GM12878 (cell line): Measurements from ENCODE around the gene CAPN2. TPM values are rescaled to one million over a fixed set of nuclear protein-coding genes. Genes with fewer than 3 reads are reported as not detected.

Experiments used
- ATAC-seq: fragments of 200-7000 bp; cut with Tn5 transposase; 3 replicates; pipeline ENCODE4 v1.9.1; 2020; ENCODE audit warnings: mild to moderate bottlenecking, moderate library complexity
- BruUV-seq: library from RNA; stranded (reverse); fragments of 400-500 nt; replicated peaks from 2 replicates; lab custom pipeline; 2021; lab: Mats Ljungman, UMichigan
- CTCF ChIA-PET: fragments of 300-600 bp; sonication (Branson Sonifier 250); formaldehyde crosslinking; extraction: SDS; loops from one replicate; lab custom pipeline; 2021; ENCODE audit warnings: inconsistent platforms; lab: Yijun Ruan, JAX
- POLR2A ChIA-PET: fragments of 350-600 bp; formaldehyde crosslinking; extraction: SDS; loops from one replicate; lab custom pipeline; 2021; ENCODE audit warnings: inconsistent platforms; lab: Charles Lee
- RAD21 ChIA-PET: fragments of 300-600 bp; sonication (Branson Sonifier 250); formaldehyde crosslinking; loops from one replicate; lab custom pipeline; 2023; ENCODE audit warnings: antibody characterized with exemption; ENCODE audit not compliant: unreplicated experiment; lab: Charles Lee
- SMC1A ChIA-PET: fragments of 300-600 bp; sonication (Branson Sonifier 250); formaldehyde crosslinking; loops from one replicate; lab custom pipeline; 2023; ENCODE audit not compliant: unreplicated experiment, uncharacterized antibody; lab: Charles Lee
- DNase-seq: peaks from one replicate; pipeline ENCODE4 v3.0.0-alpha.2; 2011; ENCODE audit warnings: low read depth, low spot score
- FAIRE-seq: peaks from 3 replicates; lab custom pipeline; 2011; peaks lifted over from hg19 to GRCh38; lab: Jason Lieb, UNC
- H2AFZ ChIP-seq: 2 replicates; pipeline ENCODE4 v1.6.0; 2011; ENCODE audit warnings: low read depth, low read length, control low read depth; ENCODE audit not compliant: control insufficient read depth
- H3K27ac ChIP-seq: 2 replicates; pipeline ENCODE4 v1.5.1; 2011; ENCODE audit warnings: control low read depth; ENCODE audit not compliant: control insufficient read depth, insufficient read depth
- H3K27me3 ChIP-seq, 2 experiments: replicated peaks in 1 of 2; 2 replicates each; pipeline versions ENCODE4 v1.6.0 to v1.6.1; 2011; ENCODE audit warnings: low read length in 1 of 2; ENCODE audit not compliant: control insufficient read depth in 2 of 2, insufficient read depth in 2 of 2
- H3K36me3 ChIP-seq, 2 experiments: 2 replicates each; pipeline ENCODE4 v1.5.1; 2011; ENCODE audit warnings: low read length in 1 of 2; ENCODE audit not compliant: control insufficient read depth in 2 of 2, insufficient read depth in 2 of 2
- H3K4me1 ChIP-seq: 2 replicates; pipeline ENCODE4 v1.6.1; 2011; ENCODE audit warnings: mild to moderate bottlenecking, low read length, moderate library complexity, mixed read lengths; ENCODE audit not compliant: control insufficient read depth, insufficient read depth
- H3K4me2 ChIP-seq: 2 replicates; pipeline ENCODE4 v1.6.0; 2011; ENCODE audit warnings: control low read depth; ENCODE audit not compliant: control insufficient read depth, insufficient read depth
- H3K4me3 ChIP-seq: fragments of 200-600 bp; sonication (generic); 2 replicates; pipeline ENCODE4 v1.5.1; 2016
- H3K79me2 ChIP-seq: 2 replicates; pipeline ENCODE4 v1.6.0; 2011; ENCODE audit warnings: low read length; ENCODE audit not compliant: control insufficient read depth, insufficient read depth
- H3K9ac ChIP-seq: 2 replicates; pipeline ENCODE4 v1.8.0; 2011; ENCODE audit warnings: low read length, control low read depth, mixed read lengths; ENCODE audit not compliant: control insufficient read depth, insufficient read depth
- H3K9me3 ChIP-seq: replicated peaks from 3 replicates; pipeline ENCODE4 v1.5.1; 2011; ENCODE audit warnings: mild to moderate bottlenecking, low read length; ENCODE audit not compliant: control insufficient read depth, insufficient read depth
- H4K20me1 ChIP-seq: 2 replicates; pipeline ENCODE4 v1.6.0; 2011; ENCODE audit not compliant: control insufficient read depth, insufficient read depth
- E2F8 ChIP-seq: fragments of 450-650 bp; IDR thresholded peaks from 2 replicates; pipeline ENCODE4 v1.6.1; 2018; ENCODE audit warnings: mild to moderate bottlenecking, low read depth, moderate library complexity; ENCODE audit not compliant: partially characterized antibody
- EGR1 ChIP-seq, 2 experiments: IDR thresholded peaks; 1 replicate in 1 of 2; 2 replicates in 1 of 2; pipeline ENCODE4 v1.6.1; 2011 to 2012; ENCODE audit warnings: low read depth in 2 of 2, low read length in 2 of 2, borderline replicate concordance in 1 of 2, mild to moderate bottlenecking in 1 of 2, moderate library complexity in 1 of 2
- FOS ChIP-seq: IDR thresholded peaks from 3 replicates; pipeline ENCODE4 v1.6.1; 2011; ENCODE audit warnings: borderline replicate concordance; ENCODE audit not compliant: insufficient read length; ENCODE audit errors: extremely low read depth
- FOXK2 ChIP-seq: fragments of 450-650 bp; IDR thresholded peaks from 2 replicates; pipeline ENCODE4 v1.6.1; 2017; ENCODE audit warnings: mild to moderate bottlenecking, moderate library complexity
- MEF2B ChIP-seq: fragments of 450-650 bp; IDR thresholded peaks from 2 replicates; pipeline ENCODE4 v1.6.1; 2018; ENCODE audit warnings: mild to moderate bottlenecking, moderate library complexity; ENCODE audit not compliant: partially characterized antibody, poor library complexity, severe bottlenecking
- MYC ChIP-seq: IDR thresholded peaks from 2 replicates; pipeline ENCODE4 v1.6.1; 2011; ENCODE audit warnings: mild to moderate bottlenecking, low read length, moderate library complexity, inconsistent platforms; ENCODE audit not compliant: insufficient read depth, insufficient replicate concordance, insufficient read length, severe bottlenecking
- NRF1 ChIP-seq: conservative IDR thresholded peaks from 2 replicates; pipeline ENCODE4 v1.6.1; 2011; ENCODE audit warnings: mild to moderate bottlenecking, low read depth, low read length, improper control_type of control experiment
- PAX5 ChIP-seq: IDR thresholded peaks from 2 replicates; pipeline ENCODE4 v1.6.1; 2011; ENCODE audit warnings: low read depth, low read length, borderline replicate concordance
- POLR2A ChIP-seq: IDR thresholded peaks from 2 replicates; pipeline ENCODE4 v1.6.1; 2011; ENCODE audit warnings: low read depth, mild to moderate bottlenecking, low read length
- RAD21 ChIP-seq: IDR thresholded peaks from 2 replicates; pipeline ENCODE4 v1.6.1; 2011; ENCODE audit warnings: mild to moderate bottlenecking, low read depth, low read length, moderate library complexity; ENCODE audit not compliant: insufficient read depth
- ZNF592 ChIP-seq: fragments of 450-650 bp; IDR thresholded peaks from 2 replicates; pipeline ENCODE4 v1.6.1; 2017; ENCODE audit warnings: mild to moderate bottlenecking, moderate library complexity
- ZNF622 ChIP-seq: fragments of 450-650 bp; IDR thresholded peaks from 2 replicates; pipeline ENCODE4 v1.6.1; 2017; ENCODE audit warnings: mild to moderate bottlenecking, inconsistent platforms
- ZSCAN29 ChIP-seq: fragments of 450-650 bp; IDR thresholded peaks from 2 replicates; pipeline ENCODE4 v1.6.1; 2017; ENCODE audit warnings: mild to moderate bottlenecking, moderate library complexity
- WGBS: methylation state at CpG from one replicate; pipeline ENCODE4 v1.1.6; 2016; ENCODE audit warnings: low lambda C conversion rate; ENCODE audit not compliant: insufficient replicate concordance, insufficient coverage; ENCODE audit errors: missing lambda C conversion rate; 5-methylcytosine and 5-hydroxymethylcytosine counted together
- in situ Hi-C: fragments of 300-500 bp; cut with MboI; formaldehyde crosslinking; loops from 9 replicates; pipeline ENCODE4 v1.14.3; 2018; ENCODE audit warnings: mixed read lengths
- intact Hi-C: fragments of 100-400 bp; cut with micrococcal nuclease; formaldehyde crosslinking; loops from one replicate; pipeline ENCODE4 v1.14.2; 2022; ENCODE audit not compliant: unreplicated experiment
- polyA plus RNA-seq, 11 experiments: library from polyadenylated mRNA; depleted of rRNA in 4 of 11; unstranded in 6 of 11; stranded (reverse) in 5 of 11; fragments of >200 nt; fragmentation: Nextera tagmentation in 4 of 11; fragmentation: Illumina TruSeq in 1 of 11; extraction: Ambion mirVana in 4 of 11; extraction: Trizol in 1 of 11; gene quantifications; 1 replicate in 1 of 11; 2 replicates in 10 of 11; pipeline versions ENCODE4 v1.2.1 to v1.2.3, GENCODE V29; 2011 to 2016; ENCODE audit warnings: inconsistent platforms in 2 of 11, missing spikeins in 2 of 11, low read depth in 1 of 11
- total RNA-seq, 4 experiments: library from RNA; depleted of rRNA in 3 of 4; stranded (reverse); fragments of >200 nt in 3 of 4; fragmentation: Illumina TruSeq in 1 of 4; extraction: Trizol in 1 of 4; gene quantifications; 2 replicates each; pipeline versions ENCODE4 v1.2.1 to v1.2.3, GENCODE V29; 2013 to 2021

Gene CAPN2
- total and polyA plus RNA-seq, 10 of the 15 experiments (the other 5 are each of a cell fraction or from before 2014, with no cell fraction given) = 6.0 to 21.4 (median 16.6) TPM

- TF ChIP-seq MEF2B = no peak
- TF ChIP-seq ZSCAN29 = no peak
- TF ChIP-seq PAX5 = no peak
- no peak for TF ChIP-seq ZNF622
- no peak for TF ChIP-seq POLR2A
- TF ChIP-seq FOXK2 = no peak
- TF ChIP-seq EGR1 (IDR thresholded peaks at IDR 0.05; ENCODE audit: borderline replicate concordance in 1 of 2, low read depth in 2 of 2, low read length in 2 of 2) = no peak
- no peak for TF ChIP-seq RAD21
- no peak for TF ChIP-seq FOS
- TF ChIP-seq ZNF592 = no peak
- no peak for TF ChIP-seq NRF1
- no peak for TF ChIP-seq E2F8
- TF ChIP-seq MYC = no peak
- Histone ChIP-seq H3K4me2 (no peak overlapping the region), H3K4me1 (no peaks in the 10 kb centered on the region), H3K27me3 (no peaks in the 10 kb centered on the region), H4K20me1 (no peaks in the 10 kb centered on the region), H3K36me3 (peaks cover 0 to 3% of the 10 kb centered on the region in 2 experiments; a peak in 1 of 4 replicates), H3K9me3 (no peaks in the 10 kb centered on the region), H3K9ac (no peak overlapping the region), H3K27ac (no peak overlapping the region), H3K4me3 (no peak overlapping the region), H3K79me2 (no peaks in the 10 kb centered on the region), H2AFZ (no peak overlapping the region)
- no peak for FAIRE-seq
- intact Hi-C loops = no loop called here
- BruUV-seq = no TSS peak
- 87% methylated on average over 9 of the region's 9 CpGs for WGBS
- CTCF ChIA-PET = interaction anchor here (1.3 kb wide), 1 partner anchor 47 kb away, joined by 3 read pairs; no protein-coding TSS in a partner anchor
- in situ Hi-C loops = no loop called here
- ATAC-seq = no peak
- SMC1A ChIA-PET = interaction anchor here (0.6 to 1.7 kb wide), 2 partner anchors 10 to 112 kb away, joined by 3 read pairs; no protein-coding TSS in a partner anchor
- DNase-seq = no peak
- POLR2A ChIA-PET = no interaction called here
- RAD21 ChIA-PET = no interaction called here
These were observed 46.4 kb downstream of the CAPN2 start for GRCh38 chr1:223758734-223759133.
